K562 (cell line): ENCODE measurements around the gene SARS1. TPM values are rescaled to one million over a fixed set of nuclear protein-coding genes. Genes with fewer than 3 reads are reported as not detected.

ENCODE experiments used
- BDP1 ChIP-seq: IDR thresholded peaks from 3 replicates; pipeline ENCODE4 v1.6.1; 2011; ENCODE audit not compliant: insufficient read length, insufficient read depth
- EP300 ChIP-seq: IDR thresholded peaks from 2 replicates; pipeline ENCODE4 v1.6.1; 2012; ENCODE audit warnings: low read length, improper control_type of control experiment
- EWSR1 ChIP-seq: fragments of 450-650 bp; IDR thresholded peaks from 2 replicates; pipeline ENCODE4 v1.6.1; 2018; ENCODE audit warnings: borderline replicate concordance, mild to moderate bottlenecking, low read depth, moderate library complexity; ENCODE audit not compliant: partially characterized antibody
- FIP1L1 ChIP-seq: fragments of 200-400 bp; formaldehyde crosslinking; IDR thresholded peaks from 2 replicates; pipeline ENCODE4 v1.6.1; 2018; ENCODE audit warnings: mild to moderate bottlenecking, low read depth, low read length; ENCODE audit not compliant: poor library complexity, severe bottlenecking
- NFYB ChIP-seq: IDR thresholded peaks from 2 replicates; pipeline ENCODE4 v1.6.1; 2011; ENCODE audit warnings: mild to moderate bottlenecking, moderate library complexity; ENCODE audit not compliant: insufficient read length; ENCODE audit errors: extremely low read depth
- PHF21A ChIP-seq: fragments of 450-650 bp; IDR thresholded peaks from 2 replicates; pipeline ENCODE4 v1.6.1; 2017; ENCODE audit warnings: low read depth, borderline replicate concordance
- POLR2A ChIP-seq: fragments of 450-650 bp; conservative IDR thresholded peaks from 2 replicates; pipeline ENCODE4 v1.6.1; 2016
- PTBP1 ChIP-seq: fragments of 200-400 bp; formaldehyde crosslinking; IDR thresholded peaks from 2 replicates; pipeline ENCODE4 v1.6.1; 2017; ENCODE audit warnings: low read depth, low read length
- RHOXF2B ChIP-seq: fragments of 250-450 bp; sonication (Bioruptor Pico); conservative IDR thresholded peaks from 2 replicates; pipeline ENCODE4 v1.5.1; 2021
- SIN3B ChIP-seq: fragments of 450-650 bp; IDR thresholded peaks from 2 replicates; pipeline ENCODE4 v1.6.1; 2017; ENCODE audit warnings: low read depth, mild to moderate bottlenecking, moderate library complexity
- SMARCA4 ChIP-seq: fragments of 450-650 bp; IDR thresholded peaks from 2 replicates; pipeline ENCODE4 v1.6.1; 2016
- SNIP1 ChIP-seq: fragments of 450-650 bp; IDR thresholded peaks from 2 replicates; pipeline ENCODE4 v1.7.1; 2017; ENCODE audit warnings: low read depth, mild to moderate bottlenecking
- ZNF165 ChIP-seq: fragments of 250-450 bp; sonication (Bioruptor Pico); IDR thresholded peaks from 2 replicates; pipeline ENCODE4 v1.4.0; 2020; ENCODE audit warnings: borderline replicate concordance
- ZNF212 ChIP-seq: fragments of 450-650 bp; formaldehyde crosslinking; IDR thresholded peaks from 2 replicates; pipeline ENCODE4 v1.4.0; 2020; ENCODE audit warnings: mild to moderate bottlenecking
- ZNF23 ChIP-seq: fragments of 250-450 bp; sonication (Bioruptor Pico); IDR thresholded peaks from 2 replicates; pipeline ENCODE4 v1.4.0; 2020; ENCODE audit warnings: mild to moderate bottlenecking
- polyA plus RNA-seq, 8 experiments: library from polyadenylated mRNA; depleted of rRNA in 4 of 8; stranded (reverse) in 5 of 8; unstranded in 3 of 8; fragments of >200 nt; fragmentation: Nextera tagmentation in 2 of 8; fragmentation: Illumina TruSeq in 1 of 8; extraction: Ambion mirVana in 2 of 8; extraction: Trizol in 1 of 8; gene quantifications; 2 replicates each; pipeline versions ENCODE4 v1.2.1 to v1.2.3, GENCODE V29; 2011 to 2014; ENCODE audit warnings: inconsistent platforms in 1 of 8, missing spikeins in 1 of 8
- total RNA-seq, 7 experiments: library from RNA; depleted of rRNA in 6 of 7; stranded (reverse); fragments of >200 nt in 6 of 7; fragmentation: Illumina TruSeq in 2 of 7; extraction: Trizol in 2 of 7; gene quantifications; 2 replicates each; pipeline versions ENCODE4 v1.2.1 to v1.2.3, GENCODE V29; 2011 to 2021; ENCODE audit warnings: low replicate concordance in 1 of 7
- TF ChIP-seq, protein P1 (sequence below): fragments of 450-650 bp; IDR thresholded peaks from 2 replicates; pipeline ENCODE4 v1.7.0; 2016; ENCODE audit warnings: borderline replicate concordance
- TF ChIP-seq, protein P2 (sequence below): fragments of 450-650 bp; IDR thresholded peaks from 2 replicates; pipeline ENCODE4 v1.6.1; 2017; ENCODE audit warnings: mild to moderate bottlenecking, moderate library complexity
- TF ChIP-seq, protein P3 (sequence below), 2 experiments: IDR thresholded peaks; 2 replicates each; pipeline ENCODE4 v1.6.1; 2012; ENCODE audit warnings: improper control_type of control experiment in 2 of 2, low read depth in 2 of 2, low read length in 2 of 2, borderline replicate concordance in 1 of 2
- TF ChIP-seq, protein P4 (sequence below): fragments of 250-450 bp; sonication (Bioruptor Pico); IDR thresholded peaks from 2 replicates; pipeline ENCODE4 v1.8.0; 2021; ENCODE audit warnings: moderate library complexity, mild to moderate bottlenecking, inconsistent platforms
- TF ChIP-seq, protein P5 (sequence below): fragments of 450-650 bp; formaldehyde crosslinking; IDR thresholded peaks from 2 replicates; pipeline ENCODE4 v1.4.0; 2020; ENCODE audit warnings: mild to moderate bottlenecking, moderate library complexity
- TF ChIP-seq, protein P6 (sequence below), 2 experiments: IDR thresholded peaks; 2 replicates each; pipeline ENCODE4 v1.6.1; 2011; ENCODE audit warnings: borderline replicate concordance in 1 of 2, control low read depth in 1 of 2, low read depth in 1 of 2, low read length in 1 of 2, mild to moderate bottlenecking in 1 of 2, mixed read lengths in 1 of 2, moderate library complexity in 1 of 2; ENCODE audit not compliant: insufficient read depth in 1 of 2, insufficient read length in 1 of 2, poor library complexity in 1 of 2, severe bottlenecking in 1 of 2; ENCODE audit errors: extremely low read depth in 1 of 2

The SARS1 gene
- total and polyA plus RNA-seq, 9 of the 15 experiments (the other 6 are each of a cell fraction or from before 2014, with no cell fraction given): 221 to 623 (median 254) TPM

DNA sequence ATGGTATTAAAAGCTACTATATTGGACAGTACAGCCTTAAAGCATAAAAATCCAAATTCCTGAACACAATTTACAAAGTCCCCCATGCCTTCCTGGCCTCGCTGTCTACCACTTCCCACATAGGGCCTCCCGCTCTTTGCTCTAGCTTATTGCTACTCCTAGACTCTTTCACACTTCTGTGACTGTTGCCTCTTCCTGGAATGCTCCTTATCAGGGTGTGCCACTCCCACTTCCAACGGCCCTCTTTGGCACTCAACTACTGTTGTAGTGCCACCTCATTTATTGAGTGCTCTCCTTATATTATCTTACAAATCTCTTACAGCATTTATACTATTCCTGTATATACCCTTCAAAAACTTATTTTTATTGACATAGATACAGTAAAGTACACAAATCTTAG, 4.8 kb downstream of the SARS1 start (continued):
- TF ChIP-seq PTBP1 (no peak), ZNF212 (CRISPR knock-in tag) (no peak), PHF21A (no peak), FIP1L1 (no peak), SMARCA4 (peak; percentile 71), ZNF23 (CRISPR knock-in tag) (no peak), EP300 (peak; percentile 86), BDP1 (no peak), ZNF165 (CRISPR knock-in tag) (no peak), EWSR1 (no peak), SNIP1 (no peak), SIN3B (no peak), RHOXF2B (no peak), POLR2A (peak; percentile 22; the same call in 1 of the 2 replicates), NFYB (no peak)
- TF ChIP-seq, protein P1, sequence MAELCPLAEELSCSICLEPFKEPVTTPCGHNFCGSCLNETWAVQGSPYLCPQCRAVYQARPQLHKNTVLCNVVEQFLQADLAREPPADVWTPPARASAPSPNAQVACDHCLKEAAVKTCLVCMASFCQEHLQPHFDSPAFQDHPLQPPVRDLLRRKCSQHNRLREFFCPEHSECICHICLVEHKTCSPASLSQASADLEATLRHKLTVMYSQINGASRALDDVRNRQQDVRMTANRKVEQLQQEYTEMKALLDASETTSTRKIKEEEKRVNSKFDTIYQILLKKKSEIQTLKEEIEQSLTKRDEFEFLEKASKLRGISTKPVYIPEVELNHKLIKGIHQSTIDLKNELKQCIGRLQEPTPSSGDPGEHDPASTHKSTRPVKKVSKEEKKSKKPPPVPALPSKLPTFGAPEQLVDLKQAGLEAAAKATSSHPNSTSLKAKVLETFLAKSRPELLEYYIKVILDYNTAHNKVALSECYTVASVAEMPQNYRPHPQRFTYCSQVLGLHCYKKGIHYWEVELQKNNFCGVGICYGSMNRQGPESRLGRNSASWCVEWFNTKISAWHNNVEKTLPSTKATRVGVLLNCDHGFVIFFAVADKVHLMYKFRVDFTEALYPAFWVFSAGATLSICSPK: no peak
- TF ChIP-seq, protein P2, sequence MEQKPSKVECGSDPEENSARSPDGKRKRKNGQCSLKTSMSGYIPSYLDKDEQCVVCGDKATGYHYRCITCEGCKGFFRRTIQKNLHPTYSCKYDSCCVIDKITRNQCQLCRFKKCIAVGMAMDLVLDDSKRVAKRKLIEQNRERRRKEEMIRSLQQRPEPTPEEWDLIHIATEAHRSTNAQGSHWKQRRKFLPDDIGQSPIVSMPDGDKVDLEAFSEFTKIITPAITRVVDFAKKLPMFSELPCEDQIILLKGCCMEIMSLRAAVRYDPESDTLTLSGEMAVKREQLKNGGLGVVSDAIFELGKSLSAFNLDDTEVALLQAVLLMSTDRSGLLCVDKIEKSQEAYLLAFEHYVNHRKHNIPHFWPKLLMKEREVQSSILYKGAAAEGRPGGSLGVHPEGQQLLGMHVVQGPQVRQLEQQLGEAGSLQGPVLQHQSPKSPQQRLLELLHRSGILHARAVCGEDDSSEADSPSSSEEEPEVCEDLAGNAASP: no peak
- TF ChIP-seq, protein P3, sequence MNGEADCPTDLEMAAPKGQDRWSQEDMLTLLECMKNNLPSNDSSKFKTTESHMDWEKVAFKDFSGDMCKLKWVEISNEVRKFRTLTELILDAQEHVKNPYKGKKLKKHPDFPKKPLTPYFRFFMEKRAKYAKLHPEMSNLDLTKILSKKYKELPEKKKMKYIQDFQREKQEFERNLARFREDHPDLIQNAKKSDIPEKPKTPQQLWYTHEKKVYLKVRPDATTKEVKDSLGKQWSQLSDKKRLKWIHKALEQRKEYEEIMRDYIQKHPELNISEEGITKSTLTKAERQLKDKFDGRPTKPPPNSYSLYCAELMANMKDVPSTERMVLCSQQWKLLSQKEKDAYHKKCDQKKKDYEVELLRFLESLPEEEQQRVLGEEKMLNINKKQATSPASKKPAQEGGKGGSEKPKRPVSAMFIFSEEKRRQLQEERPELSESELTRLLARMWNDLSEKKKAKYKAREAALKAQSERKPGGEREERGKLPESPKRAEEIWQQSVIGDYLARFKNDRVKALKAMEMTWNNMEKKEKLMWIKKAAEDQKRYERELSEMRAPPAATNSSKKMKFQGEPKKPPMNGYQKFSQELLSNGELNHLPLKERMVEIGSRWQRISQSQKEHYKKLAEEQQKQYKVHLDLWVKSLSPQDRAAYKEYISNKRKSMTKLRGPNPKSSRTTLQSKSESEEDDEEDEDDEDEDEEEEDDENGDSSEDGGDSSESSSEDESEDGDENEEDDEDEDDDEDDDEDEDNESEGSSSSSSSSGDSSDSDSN (IDR thresholded peaks at IDR 0.05; ENCODE audit: borderline replicate concordance in 1 of 2, low read depth in 2 of 2, low read length in 2 of 2): no peak
- TF ChIP-seq, protein P4, sequence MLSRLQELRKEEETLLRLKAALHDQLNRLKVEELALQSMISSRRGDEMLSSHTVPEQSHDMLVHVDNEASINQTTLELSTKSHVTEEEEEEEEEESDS (CRISPR knock-in tag): no peak
- TF ChIP-seq, protein P5, sequence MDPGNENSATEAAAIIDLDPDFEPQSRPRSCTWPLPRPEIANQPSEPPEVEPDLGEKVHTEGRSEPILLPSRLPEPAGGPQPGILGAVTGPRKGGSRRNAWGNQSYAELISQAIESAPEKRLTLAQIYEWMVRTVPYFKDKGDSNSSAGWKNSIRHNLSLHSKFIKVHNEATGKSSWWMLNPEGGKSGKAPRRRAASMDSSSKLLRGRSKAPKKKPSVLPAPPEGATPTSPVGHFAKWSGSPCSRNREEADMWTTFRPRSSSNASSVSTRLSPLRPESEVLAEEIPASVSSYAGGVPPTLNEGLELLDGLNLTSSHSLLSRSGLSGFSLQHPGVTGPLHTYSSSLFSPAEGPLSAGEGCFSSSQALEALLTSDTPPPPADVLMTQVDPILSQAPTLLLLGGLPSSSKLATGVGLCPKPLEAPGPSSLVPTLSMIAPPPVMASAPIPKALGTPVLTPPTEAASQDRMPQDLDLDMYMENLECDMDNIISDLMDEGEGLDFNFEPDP: no peak
- TF ChIP-seq, protein P6, sequence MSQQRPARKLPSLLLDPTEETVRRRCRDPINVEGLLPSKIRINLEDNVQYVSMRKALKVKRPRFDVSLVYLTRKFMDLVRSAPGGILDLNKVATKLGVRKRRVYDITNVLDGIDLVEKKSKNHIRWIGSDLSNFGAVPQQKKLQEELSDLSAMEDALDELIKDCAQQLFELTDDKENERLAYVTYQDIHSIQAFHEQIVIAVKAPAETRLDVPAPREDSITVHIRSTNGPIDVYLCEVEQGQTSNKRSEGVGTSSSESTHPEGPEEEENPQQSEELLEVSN (IDR thresholded peaks at IDR 0.05; ENCODE audit: borderline replicate concordance in 1 of 2, extremely low read depth in 1 of 2, insufficient read depth in 1 of 2, insufficient read length in 1 of 2, low read depth in 1 of 2, low read length in 1 of 2, poor library complexity in 1 of 2, severe bottlenecking in 1 of 2): peak; percentile 90 to 91
